Activated naive CD4-positive, alpha-beta T cell treated with anti-CD3 and anti-CD28 coated beads, Interleukin-2, amount 10 ng/mL, durations not matched to agents 7 days and 5 days (primary cell): ENCODE data around the gene TMEM144.
"Not testable (repeated sequence)": the region's sequence is repeated elsewhere in the genome, so short reads cannot be mapped to it uniquely, and the experiment has no call there.

Experiments
- CTCF ChIA-PET: fragments of 350-600 bp; sonication (Branson Sonifier 250); formaldehyde crosslinking; loops from one replicate; lab custom pipeline; 2021; ENCODE audit warnings: antibody characterized with exemption; lab: Charles Lee
- DNase-seq: peaks from one replicate; pipeline ENCODE4 v3.0.0-alpha.2; 2020
- H3K27ac Mint-ChIP-seq: one replicate; pipeline ENCODE4 v1.8.0; 2021; ENCODE audit warnings: mild to moderate bottlenecking, moderate library complexity, mixed read lengths
- H3K27me3 Mint-ChIP-seq: one replicate; pipeline ENCODE4 v1.8.0; 2021; ENCODE audit warnings: mild to moderate bottlenecking, mixed read lengths
- H3K36me3 Mint-ChIP-seq: one replicate; pipeline ENCODE4 v1.8.0; 2021; ENCODE audit warnings: mixed read lengths
- H3K4me1 Mint-ChIP-seq: one replicate; pipeline ENCODE4 v1.8.0; 2021; ENCODE audit warnings: mixed read lengths
- H3K4me3 Mint-ChIP-seq: one replicate; pipeline ENCODE4 v1.8.0; 2021; ENCODE audit warnings: mild to moderate bottlenecking, moderate library complexity, mixed read lengths
- H3K9me3 Mint-ChIP-seq: one replicate; pipeline ENCODE4 v1.8.0; 2021; ENCODE audit warnings: mixed read lengths

TMEM144 gene

DNA sequence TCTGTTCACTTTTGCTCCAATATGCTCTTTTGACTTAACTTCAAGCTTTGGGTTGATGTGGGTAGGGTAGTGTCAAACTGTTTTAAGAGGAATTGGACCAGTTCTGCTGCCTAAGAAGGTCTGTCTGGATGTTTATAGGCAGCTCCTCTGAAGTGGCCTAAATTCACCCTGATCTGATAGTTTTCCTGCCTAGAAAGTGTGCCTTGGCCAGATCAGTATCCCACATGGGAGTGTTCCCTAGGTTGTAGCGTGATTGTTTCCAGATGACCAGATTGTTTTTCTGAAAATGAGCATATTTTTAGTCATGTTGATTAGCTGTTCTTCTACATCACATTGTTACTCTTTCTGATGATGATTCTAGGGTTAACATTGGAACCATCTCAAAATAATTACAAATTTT, 68.8 kb downstream of the TMEM144 start:
- H3K27me3 Mint-ChIP-seq, DNase-seq, H3K9me3 Mint-ChIP-seq, H3K27ac Mint-ChIP-seq, CTCF ChIA-PET, H3K4me1 Mint-ChIP-seq, H3K4me3 Mint-ChIP-seq, H3K36me3 Mint-ChIP-seq: not testable (repeated sequence)

DNA sequence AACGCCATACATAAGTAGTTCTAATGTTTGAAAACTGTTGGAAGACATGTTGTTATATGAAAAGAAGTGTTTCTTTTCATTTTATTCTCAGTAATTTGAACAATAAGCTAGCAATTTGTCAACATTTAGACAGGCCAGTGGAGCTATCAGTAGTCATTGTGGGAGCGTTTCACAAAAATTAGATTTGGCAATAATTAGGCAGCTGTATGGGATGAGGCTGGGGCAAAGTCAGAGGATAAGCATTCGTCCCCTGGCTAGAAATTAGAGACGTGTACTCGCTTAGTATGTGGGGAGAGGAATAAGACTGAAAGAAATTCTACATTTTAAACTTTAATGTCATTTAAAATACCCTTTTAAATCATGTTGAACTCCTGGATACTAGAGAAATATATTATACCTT, 70.6 kb downstream of the TMEM144 start:
- no peak overlapping the region for H3K4me3 Mint-ChIP-seq
- no peaks in the 10 kb centered on the region for H3K9me3 Mint-ChIP-seq
- no peak overlapping the region for H3K27ac Mint-ChIP-seq
- no peaks in the 10 kb centered on the region for H3K27me3 Mint-ChIP-seq
- H3K4me1 Mint-ChIP-seq = no peaks in the 10 kb centered on the region
- DNase-seq = no peak
- no peaks in the 10 kb centered on the region for H3K36me3 Mint-ChIP-seq
- CTCF ChIA-PET = no interaction called here

DNA sequence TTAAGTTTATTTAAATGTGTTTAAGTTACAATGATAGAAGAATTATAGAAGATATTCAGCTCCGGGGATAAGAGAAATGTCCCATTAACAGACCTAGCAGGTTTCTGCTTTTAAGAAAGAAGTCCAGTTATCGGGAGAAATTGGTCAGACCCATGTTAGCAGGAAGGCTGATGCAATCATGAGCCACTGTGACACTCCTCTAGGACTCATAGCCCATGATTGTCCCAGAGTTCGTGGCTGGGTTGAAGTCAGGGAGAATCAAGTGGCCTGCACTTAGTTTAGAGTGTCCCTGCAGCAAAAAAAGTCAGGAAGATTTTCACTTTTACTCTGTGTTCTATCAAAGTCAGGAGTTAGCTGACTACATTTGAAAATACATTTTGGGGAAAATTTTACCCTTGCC, 72.0 kb downstream of the TMEM144 start:
- Mint-ChIP-seq H3K27ac (no peak overlapping the region), H3K9me3 (no peaks in the 10 kb centered on the region), H3K4me1 (no peaks in the 10 kb centered on the region), H3K4me3 (no peak overlapping the region), H3K27me3 (no peaks in the 10 kb centered on the region), H3K36me3 (no peaks in the 10 kb centered on the region)
- no peak for DNase-seq
- CTCF ChIA-PET = no interaction called here

DNA sequence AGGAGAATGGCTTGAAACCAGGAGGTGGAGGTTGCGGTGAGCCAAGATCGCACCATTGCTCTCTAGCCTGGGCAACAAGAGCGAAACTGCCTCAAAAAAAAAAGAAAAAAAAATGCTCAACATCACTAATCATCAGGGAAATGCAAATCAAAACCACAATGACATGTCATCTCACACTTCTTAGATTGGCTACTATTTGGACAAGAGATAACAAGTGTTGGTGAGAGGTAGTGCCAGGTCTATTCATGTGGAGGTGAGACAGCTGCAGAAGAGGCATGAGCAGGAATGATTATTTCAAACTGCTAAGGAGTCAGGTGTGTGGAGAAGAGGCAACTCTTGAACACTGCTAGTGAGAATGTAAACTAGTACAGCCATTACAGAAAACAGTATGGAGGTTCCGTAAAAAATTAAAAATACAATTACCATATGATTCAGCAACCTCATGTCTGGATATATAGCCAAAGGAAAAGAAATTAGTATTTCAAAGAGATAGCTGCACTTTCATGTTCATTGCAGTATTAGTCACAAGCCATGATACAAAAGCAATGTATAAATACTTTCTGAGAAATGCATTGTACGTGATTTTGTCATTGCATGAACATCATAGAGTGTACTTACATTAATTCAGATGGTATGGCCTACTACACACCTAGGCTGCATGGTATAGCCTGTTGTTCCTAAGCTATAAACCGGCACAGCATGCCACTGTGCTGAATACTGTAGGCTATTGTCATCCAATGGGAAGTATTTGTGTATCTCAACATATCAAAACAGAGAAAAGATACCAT, 75.3 kb downstream of the TMEM144 start:
- H3K4me1 Mint-ChIP-seq = no peaks in the 10 kb centered on the region
- H3K36me3 Mint-ChIP-seq = no peaks in the 10 kb centered on the region
- CTCF ChIA-PET = no interaction called here
- no peaks in the 10 kb centered on the region for H3K27me3 Mint-ChIP-seq
- no peak overlapping the region for H3K27ac Mint-ChIP-seq
- H3K9me3 Mint-ChIP-seq = no peaks in the 10 kb centered on the region
- no peak overlapping the region for H3K4me3 Mint-ChIP-seq
- no peak for DNase-seq

DNA sequence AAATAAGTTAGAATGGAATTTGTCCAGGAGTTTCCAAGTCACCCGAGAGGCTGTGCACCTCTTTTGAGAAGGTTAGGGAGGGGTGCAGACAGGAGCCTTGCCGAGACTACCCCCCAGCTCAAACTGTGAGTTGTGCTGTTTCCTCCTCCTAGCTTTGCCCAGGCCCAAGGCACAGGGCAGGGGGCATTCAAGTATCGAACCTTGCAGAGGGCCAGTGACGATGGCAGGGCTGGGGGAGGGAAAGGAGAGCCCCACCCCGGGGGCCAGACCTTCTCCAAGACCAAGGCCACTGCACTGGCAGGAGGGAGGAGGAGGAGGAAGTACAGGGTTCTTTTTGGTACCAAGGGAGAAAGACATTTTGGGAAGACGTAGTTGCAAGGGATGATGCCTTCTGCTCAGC, 80.6 kb downstream of the TMEM144 start:
- Mint-ChIP-seq H3K27me3 (no peaks in the 10 kb centered on the region), H3K27ac (no peak overlapping the region), H3K9me3 (peaks cover 2% of the 10 kb centered on the region), H3K36me3 (no peaks in the 10 kb centered on the region), H3K4me1 (no peaks in the 10 kb centered on the region), H3K4me3 (no peak overlapping the region)
- CTCF ChIA-PET = no interaction called here
- DNase-seq = no peak

DNA sequence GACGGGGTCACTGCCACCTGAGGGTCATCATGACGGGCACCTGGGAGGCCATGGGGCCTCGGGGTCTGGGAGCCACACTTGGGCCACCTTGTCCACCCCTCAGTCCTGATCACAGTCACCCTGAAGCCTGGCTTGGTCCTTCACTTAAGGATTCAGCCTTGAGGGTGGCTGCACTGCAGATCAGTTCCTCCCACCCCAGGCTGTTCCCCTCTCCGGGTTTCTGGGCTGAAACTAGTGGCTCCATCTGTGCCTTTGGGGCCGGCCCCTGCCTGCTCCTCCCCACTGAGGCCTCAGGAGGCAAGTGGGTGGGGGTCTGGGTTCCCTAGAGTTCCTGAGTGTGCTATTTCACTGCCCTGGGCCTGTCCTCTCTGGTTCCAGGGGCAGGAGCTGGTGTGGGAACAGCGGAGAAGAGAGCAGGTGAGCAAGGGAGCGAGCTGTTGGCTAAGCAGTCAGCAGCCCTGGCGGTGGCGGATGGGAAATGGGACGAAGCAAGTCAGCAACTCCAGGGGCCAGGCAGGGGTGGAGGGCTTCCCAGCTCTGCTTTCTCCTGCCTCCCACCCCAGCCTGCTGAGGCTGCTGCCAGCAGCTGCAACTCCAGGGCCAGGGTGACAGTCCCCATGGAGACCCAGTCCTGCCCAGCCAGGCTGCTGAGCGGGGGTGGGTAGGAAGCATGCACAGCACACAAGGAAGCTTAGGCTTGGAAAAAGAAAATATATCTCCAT, 81.2 kb downstream of the TMEM144 start:
- H3K27me3 Mint-ChIP-seq = no peaks in the 10 kb centered on the region
- CTCF ChIA-PET = no interaction called here
- H3K9me3 Mint-ChIP-seq = peaks cover 2% of the 10 kb centered on the region
- no peaks in the 10 kb centered on the region for H3K36me3 Mint-ChIP-seq
- H3K4me1 Mint-ChIP-seq = no peaks in the 10 kb centered on the region
- H3K4me3 Mint-ChIP-seq = no peak overlapping the region
- no peak overlapping the region for H3K27ac Mint-ChIP-seq
- DNase-seq = no peak

DNA sequence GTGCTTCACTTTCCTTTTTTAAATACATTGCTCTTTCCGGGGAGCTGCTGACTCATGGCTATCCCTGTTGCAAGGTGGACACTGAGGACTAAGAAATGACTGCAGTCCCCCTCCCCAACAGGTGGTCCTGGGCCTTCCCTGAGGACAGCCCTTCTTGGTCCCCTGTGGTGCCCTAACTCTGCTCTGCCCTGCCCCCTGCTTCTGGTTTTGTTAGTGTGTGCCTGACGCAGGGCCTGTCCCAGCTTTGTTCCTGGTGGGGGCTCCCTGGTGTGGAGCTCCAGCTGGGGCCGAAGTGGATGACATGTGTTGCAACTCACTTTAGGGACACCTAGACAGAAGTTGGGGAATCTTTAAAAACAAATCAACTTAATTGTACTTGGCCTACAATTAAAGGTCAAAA, 81.9 kb downstream of the TMEM144 start:
- Mint-ChIP-seq H3K9me3 (peaks cover 2% of the 10 kb centered on the region), H3K27ac (no peak overlapping the region), H3K4me1 (no peaks in the 10 kb centered on the region), H3K36me3 (no peaks in the 10 kb centered on the region), H3K4me3 (no peak overlapping the region), H3K27me3 (no peaks in the 10 kb centered on the region)
- no peak for DNase-seq
- CTCF ChIA-PET = no interaction called here

DNA sequence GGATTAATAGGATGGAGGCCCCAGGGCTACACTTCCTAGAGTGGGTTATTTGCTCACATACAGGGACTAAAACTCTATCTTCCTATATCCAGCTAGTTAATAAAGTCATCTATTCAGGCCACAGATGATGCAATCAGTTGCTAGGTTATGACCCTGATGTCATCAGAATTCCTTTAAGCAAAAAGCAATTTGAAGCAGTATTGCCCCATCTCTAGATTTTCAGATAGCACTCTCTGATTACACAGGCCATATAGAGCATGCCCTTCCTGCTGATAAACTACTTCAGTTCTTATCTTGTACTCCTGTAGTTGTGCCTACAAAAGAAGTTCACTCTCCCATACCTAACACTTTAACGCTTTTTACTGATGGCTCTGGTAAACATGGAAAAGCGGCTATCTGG, 84.8 kb downstream of the TMEM144 start:
- Mint-ChIP-seq H3K36me3 (no peaks in the 10 kb centered on the region), H3K9me3 (peaks cover 2% of the 10 kb centered on the region), H3K27ac (no peak overlapping the region), H3K4me1 (no peaks in the 10 kb centered on the region), H3K4me3 (no peak overlapping the region), H3K27me3 (no peaks in the 10 kb centered on the region)
- CTCF ChIA-PET = no interaction called here
- DNase-seq = no peak

DNA sequence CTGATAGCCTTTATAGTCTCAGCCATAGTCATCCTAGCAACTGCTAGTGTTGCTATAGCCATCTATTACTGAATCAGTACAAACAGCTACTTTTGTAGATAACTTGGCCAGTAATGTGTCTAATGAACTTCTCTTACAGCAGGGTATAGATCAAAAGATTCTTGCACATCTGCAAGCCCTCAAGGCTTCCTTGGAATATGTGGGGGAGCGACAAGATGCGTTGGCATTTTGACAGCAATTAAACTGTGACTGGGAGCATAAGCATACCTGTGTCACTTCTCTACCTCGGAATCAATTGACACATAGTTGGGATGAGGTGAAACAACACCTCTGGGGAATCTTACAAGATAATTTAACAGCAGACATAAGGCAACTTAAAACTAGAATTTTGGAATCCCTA, 87.6 kb downstream of the TMEM144 start:
- no peaks in the 10 kb centered on the region for H3K4me1 Mint-ChIP-seq
- CTCF ChIA-PET = no interaction called here
- no peaks in the 10 kb centered on the region for H3K9me3 Mint-ChIP-seq
- H3K36me3 Mint-ChIP-seq = no peaks in the 10 kb centered on the region
- H3K27ac Mint-ChIP-seq = no peak overlapping the region
- no peak for DNase-seq
- H3K27me3 Mint-ChIP-seq = no peaks in the 10 kb centered on the region
- H3K4me3 Mint-ChIP-seq = no peak overlapping the region

DNA sequence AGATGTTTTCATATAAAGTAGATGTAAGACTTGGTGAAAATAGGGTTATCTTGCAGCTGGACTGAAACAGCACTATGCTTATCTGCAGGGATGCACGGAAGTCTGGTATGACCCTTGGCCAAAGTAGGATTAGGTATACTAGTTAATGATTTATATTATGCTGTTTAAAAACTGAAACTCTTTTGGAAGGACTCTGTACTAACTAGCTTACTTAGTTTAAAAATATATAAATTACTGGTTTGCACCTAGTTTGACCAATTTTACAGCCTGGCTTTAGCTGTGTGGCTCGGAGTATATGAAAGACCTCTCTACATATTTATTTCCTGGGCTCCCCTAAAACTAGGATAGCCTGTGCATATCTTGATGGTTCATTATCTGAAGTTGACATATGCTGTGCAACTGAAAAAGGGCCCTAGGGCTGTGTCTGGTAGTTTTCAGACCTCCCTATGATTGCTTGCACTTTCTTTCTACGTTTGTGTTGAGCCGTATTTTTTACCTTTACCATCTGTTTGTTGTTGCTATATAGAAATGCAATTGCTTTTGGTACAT, 89.2 kb downstream of the TMEM144 start:
- DNase-seq = no peak
- Mint-ChIP-seq H3K9me3 (no peaks in the 10 kb centered on the region), H3K27me3 (no peaks in the 10 kb centered on the region), H3K27ac (no peak overlapping the region), H3K36me3 (no peaks in the 10 kb centered on the region), H3K4me1 (no peaks in the 10 kb centered on the region), H3K4me3 (no peak overlapping the region)
- CTCF ChIA-PET = no interaction called here

DNA sequence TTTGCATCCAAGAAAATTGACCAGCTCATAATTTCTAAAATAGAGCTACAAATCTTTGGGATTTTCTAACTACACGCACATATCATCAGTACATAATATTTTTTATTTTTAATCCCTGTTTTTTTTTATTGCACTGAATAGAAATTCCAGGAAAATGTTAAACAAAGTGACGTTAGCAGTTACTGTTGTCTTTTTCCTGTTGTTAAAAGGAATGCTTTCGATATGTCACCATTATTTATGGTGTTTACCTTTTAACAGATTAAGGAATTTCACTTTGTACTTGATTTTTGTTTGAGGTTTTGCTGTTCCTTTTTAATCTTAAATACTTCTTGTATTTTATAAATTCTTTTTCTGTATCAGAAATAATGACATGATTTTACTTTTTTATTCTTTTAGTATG, 89.7 kb downstream of the TMEM144 start:
- Mint-ChIP-seq H3K4me3 (no peak overlapping the region), H3K27ac (no peak overlapping the region), H3K36me3 (no peaks in the 10 kb centered on the region), H3K27me3 (no peaks in the 10 kb centered on the region), H3K4me1 (no peaks in the 10 kb centered on the region), H3K9me3 (no peaks in the 10 kb centered on the region)
- DNase-seq = no peak
- CTCF ChIA-PET = no interaction called here

DNA sequence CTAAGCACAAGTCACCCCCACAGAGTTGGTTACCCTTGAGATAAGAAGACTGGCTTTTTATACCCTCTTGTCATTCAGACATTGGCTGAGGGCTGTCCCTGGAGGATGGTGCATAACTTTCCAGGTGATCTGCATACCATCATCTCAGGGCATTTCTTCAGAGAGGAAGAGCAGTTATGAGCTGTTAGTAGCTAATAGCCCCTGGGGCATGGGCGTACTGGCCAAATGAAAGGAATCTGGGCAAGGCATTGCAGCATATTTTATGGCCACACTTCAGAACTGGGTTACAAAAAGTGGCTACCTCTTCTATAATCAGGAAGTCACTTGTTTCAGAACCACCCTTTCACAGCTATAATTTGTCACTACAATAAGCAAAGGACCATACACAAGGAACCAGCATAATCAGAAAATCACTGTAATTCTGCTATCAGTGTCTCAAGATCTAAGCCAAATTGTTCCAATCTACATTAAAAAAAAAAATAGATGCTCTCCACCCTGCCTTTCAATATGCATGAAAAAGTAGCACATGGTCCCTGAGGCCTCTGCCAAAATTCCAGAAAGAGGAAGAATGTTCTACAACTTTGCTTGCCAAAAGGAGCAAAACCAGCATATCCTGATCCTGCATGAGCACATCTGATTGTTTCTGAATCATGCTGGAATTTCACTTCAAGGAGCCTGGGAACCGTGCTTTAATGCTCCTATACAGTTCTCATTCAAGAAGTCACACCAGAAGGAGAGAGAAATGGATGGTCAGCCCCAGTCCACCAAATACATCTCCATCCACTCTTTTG, 92.0 kb downstream of the TMEM144 start:
- H3K36me3 Mint-ChIP-seq = no peaks in the 10 kb centered on the region
- no peaks in the 10 kb centered on the region for H3K9me3 Mint-ChIP-seq
- CTCF ChIA-PET = no interaction called here
- no peak for DNase-seq
- H3K27me3 Mint-ChIP-seq = no peaks in the 10 kb centered on the region
- H3K4me3 Mint-ChIP-seq = no peak overlapping the region
- no peaks in the 10 kb centered on the region for H3K4me1 Mint-ChIP-seq
- H3K27ac Mint-ChIP-seq = no peak overlapping the region

DNA sequence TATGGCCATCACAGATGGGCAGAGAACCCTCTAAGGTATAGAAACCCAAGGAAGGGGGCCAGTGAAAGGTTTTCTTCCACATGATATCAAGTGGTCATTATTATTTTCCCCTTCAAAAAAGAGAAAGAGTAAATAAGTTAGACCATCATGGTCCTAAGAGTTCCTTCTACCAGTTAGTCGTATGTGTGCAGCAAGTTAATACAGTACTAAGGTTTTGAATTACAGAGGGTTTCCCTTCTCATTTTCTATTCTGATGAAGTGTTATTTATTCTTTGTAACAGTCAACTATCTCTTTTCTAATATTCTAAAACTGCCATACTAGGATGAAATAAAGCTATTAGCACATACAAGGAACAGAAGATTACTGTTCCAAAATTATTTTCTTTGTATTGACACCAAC, 94.4 kb downstream of the TMEM144 start:
- DNase-seq = no peak
- no peaks in the 10 kb centered on the region for H3K27me3 Mint-ChIP-seq
- no peaks in the 10 kb centered on the region for H3K36me3 Mint-ChIP-seq
- CTCF ChIA-PET = no interaction called here
- no peaks in the 10 kb centered on the region for H3K9me3 Mint-ChIP-seq
- no peak overlapping the region for H3K27ac Mint-ChIP-seq
- no peak overlapping the region for H3K4me3 Mint-ChIP-seq
- H3K4me1 Mint-ChIP-seq = no peaks in the 10 kb centered on the region
